GM12878 (cell line): ENCODE measurements around the gene ITGA4. TPM values are rescaled to one million over a fixed set of nuclear protein-coding genes. Genes with fewer than 3 reads are reported as not detected.

Experiments
- ATAC-seq: fragments of 200-7000 bp; cut with Tn5 transposase; 3 replicates; pipeline ENCODE4 v1.9.1; 2020; ENCODE audit warnings: mild to moderate bottlenecking, moderate library complexity
- BruUV-seq: library from RNA; stranded (reverse); fragments of 400-500 nt; replicated peaks from 2 replicates; lab custom pipeline; 2021; lab: Mats Ljungman, UMichigan
- CTCF ChIA-PET: fragments of 300-600 bp; sonication (Branson Sonifier 250); formaldehyde crosslinking; extraction: SDS; loops from one replicate; lab custom pipeline; 2021; ENCODE audit warnings: inconsistent platforms; lab: Yijun Ruan, JAX
- POLR2A ChIA-PET: fragments of 350-600 bp; formaldehyde crosslinking; extraction: SDS; loops from one replicate; lab custom pipeline; 2021; ENCODE audit warnings: inconsistent platforms; lab: Charles Lee
- RAD21 ChIA-PET: fragments of 300-600 bp; sonication (Branson Sonifier 250); formaldehyde crosslinking; loops from one replicate; lab custom pipeline; 2023; ENCODE audit warnings: antibody characterized with exemption; ENCODE audit not compliant: unreplicated experiment; lab: Charles Lee
- SMC1A ChIA-PET: fragments of 300-600 bp; sonication (Branson Sonifier 250); formaldehyde crosslinking; loops from one replicate; lab custom pipeline; 2023; ENCODE audit not compliant: unreplicated experiment, uncharacterized antibody; lab: Charles Lee
- DNase-seq: peaks from one replicate; pipeline ENCODE4 v3.0.0-alpha.2; 2011; ENCODE audit warnings: low read depth, low spot score
- FAIRE-seq: peaks from 3 replicates; lab custom pipeline; 2011; peaks lifted over from hg19 to GRCh38; lab: Jason Lieb, UNC
- H2AFZ ChIP-seq: 2 replicates; pipeline ENCODE4 v1.6.0; 2011; ENCODE audit warnings: low read depth, low read length, control low read depth; ENCODE audit not compliant: control insufficient read depth
- H3K27ac ChIP-seq: 2 replicates; pipeline ENCODE4 v1.5.1; 2011; ENCODE audit warnings: control low read depth; ENCODE audit not compliant: control insufficient read depth, insufficient read depth
- H3K27me3 ChIP-seq, 2 experiments: replicated peaks in 1 of 2; 2 replicates each; pipeline versions ENCODE4 v1.6.0 to v1.6.1; 2011; ENCODE audit warnings: low read length in 1 of 2; ENCODE audit not compliant: control insufficient read depth in 2 of 2, insufficient read depth in 2 of 2
- H3K36me3 ChIP-seq, 2 experiments: 2 replicates each; pipeline ENCODE4 v1.5.1; 2011; ENCODE audit warnings: low read length in 1 of 2; ENCODE audit not compliant: control insufficient read depth in 2 of 2, insufficient read depth in 2 of 2
- H3K4me1 ChIP-seq: 2 replicates; pipeline ENCODE4 v1.6.1; 2011; ENCODE audit warnings: mild to moderate bottlenecking, low read length, moderate library complexity, mixed read lengths; ENCODE audit not compliant: control insufficient read depth, insufficient read depth
- H3K4me2 ChIP-seq: 2 replicates; pipeline ENCODE4 v1.6.0; 2011; ENCODE audit warnings: control low read depth; ENCODE audit not compliant: control insufficient read depth, insufficient read depth
- H3K4me3 ChIP-seq: fragments of 200-600 bp; sonication (generic); 2 replicates; pipeline ENCODE4 v1.5.1; 2016
- H3K79me2 ChIP-seq: 2 replicates; pipeline ENCODE4 v1.6.0; 2011; ENCODE audit warnings: low read length; ENCODE audit not compliant: control insufficient read depth, insufficient read depth
- H3K9ac ChIP-seq: 2 replicates; pipeline ENCODE4 v1.8.0; 2011; ENCODE audit warnings: low read length, control low read depth, mixed read lengths; ENCODE audit not compliant: control insufficient read depth, insufficient read depth
- H3K9me3 ChIP-seq: replicated peaks from 3 replicates; pipeline ENCODE4 v1.5.1; 2011; ENCODE audit warnings: mild to moderate bottlenecking, low read length; ENCODE audit not compliant: control insufficient read depth, insufficient read depth
- H4K20me1 ChIP-seq: 2 replicates; pipeline ENCODE4 v1.6.0; 2011; ENCODE audit not compliant: control insufficient read depth, insufficient read depth
- CEBPZ ChIP-seq: fragments of 150-350 bp; IDR thresholded peaks from 2 replicates; pipeline ENCODE4 v1.6.1; 2016; ENCODE audit warnings: low read depth, low read length
- EED ChIP-seq: sonication (generic); IDR thresholded peaks from 2 replicates; pipeline ENCODE4 v1.6.1; 2016; ENCODE audit warnings: antibody characterized with exemption, low read depth
- NKRF ChIP-seq: fragments of 450-650 bp; conservative IDR thresholded peaks from 2 replicates; pipeline ENCODE4 v1.6.1; 2017; ENCODE audit warnings: mild to moderate bottlenecking, moderate library complexity
- PAX8 ChIP-seq: fragments of 450-650 bp; IDR thresholded peaks from 2 replicates; pipeline ENCODE4 v1.6.1; 2017; ENCODE audit warnings: mild to moderate bottlenecking, moderate library complexity
- WGBS: methylation state at CpG from one replicate; pipeline ENCODE4 v1.1.6; 2016; ENCODE audit warnings: low lambda C conversion rate; ENCODE audit not compliant: insufficient replicate concordance, insufficient coverage; ENCODE audit errors: missing lambda C conversion rate; 5-methylcytosine and 5-hydroxymethylcytosine counted together
- in situ Hi-C: fragments of 300-500 bp; cut with MboI; formaldehyde crosslinking; loops from 9 replicates; pipeline ENCODE4 v1.14.3; 2018; ENCODE audit warnings: mixed read lengths
- intact Hi-C: fragments of 100-400 bp; cut with micrococcal nuclease; formaldehyde crosslinking; loops from one replicate; pipeline ENCODE4 v1.14.2; 2022; ENCODE audit not compliant: unreplicated experiment
- polyA plus RNA-seq, 11 experiments: library from polyadenylated mRNA; depleted of rRNA in 4 of 11; unstranded in 6 of 11; stranded (reverse) in 5 of 11; fragments of >200 nt; fragmentation: Nextera tagmentation in 4 of 11; fragmentation: Illumina TruSeq in 1 of 11; extraction: Ambion mirVana in 4 of 11; extraction: Trizol in 1 of 11; gene quantifications; 1 replicate in 1 of 11; 2 replicates in 10 of 11; pipeline versions ENCODE4 v1.2.1 to v1.2.3, GENCODE V29; 2011 to 2016; ENCODE audit warnings: inconsistent platforms in 2 of 11, missing spikeins in 2 of 11, low read depth in 1 of 11
- total RNA-seq, 4 experiments: library from RNA; depleted of rRNA in 3 of 4; stranded (reverse); fragments of >200 nt in 3 of 4; fragmentation: Illumina TruSeq in 1 of 4; extraction: Trizol in 1 of 4; gene quantifications; 2 replicates each; pipeline versions ENCODE4 v1.2.1 to v1.2.3, GENCODE V29; 2013 to 2021

The ITGA4 gene
- total and polyA plus RNA-seq, 10 of the 15 experiments (the other 5 are each of a cell fraction or from before 2014, with no cell fraction given): 12.4 to 87.9 (median 63.5) TPM

- CTCF ChIA-PET: interaction anchor here (0.9 to 1.0 kb wide), 2 partner anchors 14 to 340 kb away, joined by 3 read pairs; no protein-coding TSS in a partner anchor
- no peak overlapping the region for H3K4me2 ChIP-seq
- SMC1A ChIA-PET: interaction anchor here (1.9 to 2.3 kb wide), 2 partner anchors 16 to 23 kb away, joined by 4 to 5 read pairs; no protein-coding TSS in a partner anchor
- no peak for DNase-seq
- H4K20me1 ChIP-seq: no peaks in the 10 kb centered on the region
- in situ Hi-C loops (no loop called here), intact Hi-C loops (no loop called here)
- WGBS: 100% methylated on average over 2 of the region's 2 CpGs
- no peak for ATAC-seq
- H3K27ac ChIP-seq: no peak overlapping the region
- H3K27me3 ChIP-seq: no peaks in the 10 kb centered on the region
- no peaks in the 10 kb centered on the region for H3K36me3 ChIP-seq
- H2AFZ ChIP-seq: no peak overlapping the region
- H3K79me2 ChIP-seq: no peaks in the 10 kb centered on the region
- no TSS peak for BruUV-seq
- no peak overlapping the region for H3K9ac ChIP-seq
- no peak for FAIRE-seq
- TF ChIP-seq EED: no peak
- no peak for TF ChIP-seq PAX8
- no peak for TF ChIP-seq CEBPZ
- no peak for TF ChIP-seq NKRF
- TF ChIP-seq, all 136 proteins: peak for 0
- RAD21 ChIA-PET: interaction anchor here (1.1 kb wide), 1 partner anchor 13 kb away, joined by 3 read pairs; the partner anchor contains the start of gene ITGA4
- H3K9me3 ChIP-seq: no peaks in the 10 kb centered on the region
- no peak overlapping the region for H3K4me3 ChIP-seq
- no peaks in the 10 kb centered on the region for H3K4me1 ChIP-seq
- POLR2A ChIA-PET: interaction anchor here (0.5 kb wide), 1 partner anchor 444 kb away, joined by 3 read pairs; no protein-coding TSS in a partner anchor
Observed at GRCh38 chr2:181444654-181445053, 12.5 kb upstream of the ITGA4 start.
